Right lobe of liver (tissue), 6 donors: ENCODE measurements around the gene EPHA8. TPM values are rescaled to one million over a fixed set of nuclear protein-coding genes. Genes with fewer than 3 reads are reported as not detected.

Source experiments
- ATAC-seq, 4 donors: fragments of 200-7000 bp; cut with Tn5 transposase; one replicate each; pipeline ENCODE4 v1.9.1; 2020; ENCODE audit warnings: mild to moderate bottlenecking in 4 of 4, moderate library complexity in 4 of 4
- DNase-seq, 3 donors: peaks; one replicate each; pipeline ENCODE4 v3.0.0-alpha.2; 2020
- H3K27ac ChIP-seq, 3 donors: fragments of 200-600 bp; one replicate each; pipeline ENCODE4 v1.8.0; 2022
- H3K27me3 ChIP-seq, 2 donors: fragments of 200-600 bp; one replicate each; pipeline ENCODE4 v1.8.0; 2022
- H3K36me3 ChIP-seq, 4 donors: fragments of 200-600 bp; sonication (generic) in 1 of 4; one replicate each; pipeline versions ENCODE4 v1.5.1 to v1.8.0; 2017 to 2022; ENCODE audit warnings: control low read depth in 1 of 4
- H3K4me1 ChIP-seq, 4 donors: fragments of 200-600 bp; sonication (generic) in 1 of 4; one replicate each; pipeline versions ENCODE4 v1.5.1 to v1.8.0; 2017 to 2022; ENCODE audit warnings: control low read depth in 1 of 4
- H3K4me3 ChIP-seq, 3 donors: fragments of 200-600 bp; one replicate each; pipeline ENCODE4 v1.8.0; 2022
- H3K9me3 ChIP-seq, 4 donors: fragments of 200-600 bp; sonication (generic) in 1 of 4; one replicate each; pipeline versions ENCODE4 v1.5.1 to v1.8.0; 2017 to 2022; ENCODE audit warnings: control low read depth in 1 of 4
- CTCF ChIP-seq, 4 donors: fragments of 200-600 bp in 3 of 4; fragments of 450-650 bp in 1 of 4; IDR thresholded peaks; one replicate each; pipeline versions ENCODE4 v1.5.1 to v1.8.0; 2016 to 2022; ENCODE audit warnings: antibody characterized with exemption in 4 of 4, mild to moderate bottlenecking in 2 of 4
- POLR2A ChIP-seq: fragments of 450-650 bp; IDR thresholded peaks from one replicate; pipeline ENCODE4 v1.6.1; 2017; ENCODE audit warnings: antibody characterized with exemption, mild to moderate bottlenecking
- WGBS: methylation state at CpG from one replicate; pipeline ENCODE4 v1.1.6; 2018; ENCODE audit warnings: low coverage, low lambda C conversion rate; ENCODE audit not compliant: insufficient coverage; ENCODE audit errors: missing lambda C conversion rate; 5-methylcytosine and 5-hydroxymethylcytosine counted together
- intact Hi-C, 2 donors: fragments of 100-400 bp; cut with DNase I; formaldehyde crosslinking; loops; one replicate each; pipeline versions ENCODE4 v1.11.2 to v1.14.1; 2022
- total RNA-seq, 6 experiments: library from RNA; depleted of rRNA in 2 of 6; stranded (reverse); fragments of >200 nt in 2 of 6; fragmentation: NEBNext Ultra II Directional in 3 of 6; extraction: Animal tissue kit (Norgen Biotek cat#: 25700) in 3 of 6; gene quantifications; one replicate each; pipeline versions ENCODE4 v1.1.0 to v1.2.4, GENCODE V29; 2016 to 2023
- donor health status: DM: no; HTN: yes; CAD: no.
- donor health status: DM: no; HTN: no; CAD: no.
- donor health status: DM: no; HTN: no; CAD: no.
- donor health status: DM: no; HTN: yes; CAD: no.
- donor health status: DM: no; HTN: yes; CAD: no.

Gene EPHA8
- total RNA-seq, 6 experiments from 2014 or later, result not detected

DNA sequence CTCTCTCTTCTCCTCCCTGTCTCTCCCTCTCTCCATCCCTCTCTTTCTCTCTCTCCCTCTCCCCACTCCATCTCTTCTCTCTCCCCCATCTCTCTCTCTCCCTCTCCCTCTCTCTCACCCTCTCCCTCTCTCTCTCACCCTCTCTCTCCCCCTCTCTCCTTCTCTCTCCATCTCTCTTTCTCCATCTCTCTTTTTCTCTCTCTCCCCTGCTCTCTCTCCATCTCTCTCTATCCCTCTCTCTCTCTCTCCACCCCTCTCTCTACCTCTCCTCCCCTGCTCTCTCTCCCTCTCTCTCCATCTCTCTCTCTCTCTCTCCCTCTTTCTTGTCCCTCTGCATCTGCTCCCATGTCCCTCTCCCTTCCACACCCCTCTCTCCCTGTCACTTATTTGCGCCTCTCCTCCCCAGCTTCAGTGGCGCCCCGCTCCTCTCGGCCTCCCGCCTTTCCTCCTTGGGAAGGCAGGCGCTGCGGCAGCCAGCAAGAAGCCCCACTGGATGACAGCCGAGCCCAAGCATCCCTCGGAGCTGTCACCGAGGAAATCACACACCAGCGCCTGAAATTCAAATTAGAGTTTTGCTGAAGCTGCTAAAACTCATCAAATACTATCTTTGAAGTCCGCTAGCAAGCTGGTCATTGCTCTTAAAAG lies 15.3 kb upstream of the EPHA8 start:
- H3K9me3 ChIP-seq, result no peaks in the 10 kb centered on the region
- no peak overlapping the region for H3K27ac ChIP-seq
- H3K27me3 ChIP-seq, result no peaks in the 10 kb centered on the region
- no peak for DNase-seq
- intact Hi-C loops, result no loop called here
- no peaks in the 10 kb centered on the region for H3K36me3 ChIP-seq
- no peak overlapping the region for H3K4me3 ChIP-seq
- 20% methylated on average over 12 of the region's 12 CpGs for WGBS
- ATAC-seq, result no peak
- H3K4me1 ChIP-seq, result no peaks in the 10 kb centered on the region
- TF ChIP-seq CTCF (IDR thresholded peaks at IDR 0.05) (no peak), POLR2A (no peak)

GRCh38 chr1:22550021-22550420 lies 13.3 kb upstream of the EPHA8 start:
- intact Hi-C loops, result loop anchor here in 1 of 2 donors (10.0 kb wide), 1 partner anchor 65 kb away; no protein-coding TSS in a partner anchor
- Histone ChIP-seq H3K36me3 (no peaks in the 10 kb centered on the region), H3K27ac (no peak overlapping the region), H3K4me3 (no peak overlapping the region), H3K9me3 (no peaks in the 10 kb centered on the region), H3K4me1 (no peaks in the 10 kb centered on the region), H3K27me3 (no peaks in the 10 kb centered on the region)
- no peak for TF ChIP-seq CTCF (IDR thresholded peaks at IDR 0.05)
- TF ChIP-seq POLR2A, result no peak
- WGBS, result 61% methylated on average over 5 of the region's 11 CpGs
- no peak for ATAC-seq
- DNase-seq, result no peak

DNA sequence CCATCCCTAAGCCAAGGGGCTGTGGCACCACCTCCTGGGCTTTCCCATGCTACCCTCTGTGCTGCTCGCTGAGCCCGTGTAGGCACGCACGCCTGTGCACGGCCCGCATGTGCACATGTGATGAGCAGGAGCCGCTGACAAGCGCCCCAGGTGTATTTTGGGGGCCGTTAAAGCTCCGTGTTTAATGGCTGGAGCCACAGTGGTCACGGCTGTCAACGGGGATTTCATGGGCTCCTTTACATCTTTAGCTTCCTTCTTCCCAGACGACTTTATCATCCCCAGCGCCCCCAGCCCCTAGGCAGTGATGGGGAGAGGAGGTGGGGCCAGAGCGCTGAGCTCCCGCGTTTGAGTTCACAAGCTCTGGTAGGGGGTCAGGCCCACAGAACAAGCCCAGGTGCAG lies 11.7 kb upstream of the EPHA8 start:
- no peaks in the 10 kb centered on the region for H3K36me3 ChIP-seq
- no peaks in the 10 kb centered on the region for H3K9me3 ChIP-seq
- H3K4me3 ChIP-seq, result no peak overlapping the region
- no peaks in the 10 kb centered on the region for H3K4me1 ChIP-seq
- 59% methylated on average over 10 of the region's 17 CpGs for WGBS
- TF ChIP-seq POLR2A (no peak), CTCF (IDR thresholded peaks at IDR 0.05) (no peak)
- intact Hi-C loops, result loop anchor here in 1 of 2 donors (10.0 kb wide), 1 partner anchor 63 kb away; no protein-coding TSS in a partner anchor
- peaks cover 0 to 6% of the 10 kb centered on the region in 2 donors for H3K27me3 ChIP-seq
- H3K27ac ChIP-seq, result no peak overlapping the region
- no peak for DNase-seq
- ATAC-seq, result no peak

- Histone ChIP-seq H3K4me3 (no peak overlapping the region), H3K9me3 (no peaks in the 10 kb centered on the region), H3K27ac (no peak overlapping the region), H3K36me3 (no peaks in the 10 kb centered on the region), H3K27me3 (peaks cover 0 to 6% of the 10 kb centered on the region in 2 donors), H3K4me1 (no peaks in the 10 kb centered on the region)
- intact Hi-C loops, result loop anchor here in 1 of 2 donors (10.0 kb wide), 1 partner anchor 63 kb away; no protein-coding TSS in a partner anchor
- WGBS, result 41% methylated on average over 5 of the region's 5 CpGs
- DNase-seq (no peak), ATAC-seq (no peak)
- TF ChIP-seq POLR2A, result no peak
Observed at GRCh38 chr1:22552021-22552420, 11.3 kb upstream of the EPHA8 start.

- peaks cover 0 to 6% of the 10 kb centered on the region in 2 donors for H3K27me3 ChIP-seq
- H3K4me1 ChIP-seq, result no peaks in the 10 kb centered on the region
- WGBS, result 21% methylated on average over 9 of the region's 18 CpGs
- no peaks in the 10 kb centered on the region for H3K9me3 ChIP-seq
- intact Hi-C loops, result loop anchor here in 1 of 2 donors (10.0 kb wide), 1 partner anchor 62 kb away; no protein-coding TSS in a partner anchor
- H3K36me3 ChIP-seq, result no peaks in the 10 kb centered on the region
- no peak for TF ChIP-seq CTCF (IDR thresholded peaks at IDR 0.05)
- no peak for TF ChIP-seq POLR2A
- no peak overlapping the region for H3K27ac ChIP-seq
- no peak overlapping the region for H3K4me3 ChIP-seq
- DNase-seq (no peak), ATAC-seq (no peak)
Observed at GRCh38 chr1:22553104-22553880, 10.0 kb upstream of the EPHA8 start.
